CD14-positive monocyte (primary cell): Measurements from ENCODE around the gene TFAP2E. TPM values are rescaled to one million over a fixed set of nuclear protein-coding genes. Genes with fewer than 3 reads are reported as not detected.

Source experiments
- DNase-seq, 3 donors: peaks; one replicate each; pipeline ENCODE4 v3.0.0-alpha.2; 2011 to 2022
- H2AFZ ChIP-seq: 2 replicates; pipeline ENCODE4 v1.6.0; 2012; ENCODE audit warnings: mild to moderate bottlenecking, low read depth, low read length, inconsistent platforms; ENCODE audit not compliant: insufficient read depth, poor library complexity, severe bottlenecking
- H3K27ac ChIP-seq, 2 donors: 1 replicate in 1 of 2; 2 replicates in 1 of 2; pipeline ENCODE4 v1.5.1; 2012 to 2013; ENCODE audit warnings: low read length in 2 of 2, control low read depth in 1 of 2, inconsistent platforms in 1 of 2, low read depth in 1 of 2, mild to moderate bottlenecking in 1 of 2
- H3K27me3 ChIP-seq, 2 donors: one replicate each; pipeline versions ENCODE4 v1.6.0 to v1.6.1; 2011 to 2013; ENCODE audit warnings: low read length in 2 of 2; ENCODE audit not compliant: control insufficient read depth in 2 of 2, insufficient read depth in 2 of 2
- H3K36me3 ChIP-seq, 2 donors: replicated peaks in 1 of 2; 1 replicate in 1 of 2; 2 replicates in 1 of 2; pipeline versions ENCODE4 v1.5.1 to v1.6.1; 2012 to 2013; ENCODE audit warnings: low read length in 2 of 2, control low read depth in 1 of 2, inconsistent platforms in 1 of 2, mild to moderate bottlenecking in 1 of 2; ENCODE audit not compliant: insufficient read depth in 2 of 2, control insufficient read depth in 1 of 2
- H3K4me1 ChIP-seq, 2 donors: 1 replicate in 1 of 2; 2 replicates in 1 of 2; pipeline versions ENCODE4 v1.5.1 to v1.6.1; 2012 to 2013; ENCODE audit warnings: low read length in 2 of 2, control low read depth in 1 of 2, inconsistent platforms in 1 of 2, mild to moderate bottlenecking in 1 of 2, moderate library complexity in 1 of 2; ENCODE audit not compliant: insufficient read depth in 2 of 2, control insufficient read depth in 1 of 2
- H3K4me2 ChIP-seq: replicated peaks from 2 replicates; pipeline ENCODE3; 2012; ENCODE audit warnings: low read length, moderate library complexity, mild to moderate bottlenecking; ENCODE audit not compliant: poor library complexity, severe bottlenecking; ENCODE audit errors: extremely low read depth
- H3K4me3 ChIP-seq, 3 experiments: fragments of 200-600 bp in 1 of 3; sonication (generic) in 1 of 3; replicated peaks in 1 of 3; 1 replicate in 2 of 3; 2 replicates in 1 of 3; pipeline ENCODE4 v1.5.1; 2011 to 2013; ENCODE audit warnings: low read length in 3 of 3, mild to moderate bottlenecking in 3 of 3, control low read depth in 2 of 3, low read depth in 2 of 3, inconsistent platforms in 1 of 3, moderate library complexity in 1 of 3
- H3K79me2 ChIP-seq: 2 replicates; pipeline ENCODE4 v1.6.0; 2012; ENCODE audit warnings: mild to moderate bottlenecking, control low read depth, inconsistent platforms, low read length, moderate library complexity; ENCODE audit not compliant: insufficient read depth
- H3K9ac ChIP-seq: 2 replicates; pipeline ENCODE4 v1.6.0; 2017; ENCODE audit warnings: low read length, mild to moderate bottlenecking; ENCODE audit not compliant: insufficient read depth, poor library complexity, severe bottlenecking
- H3K9me3 ChIP-seq, 2 donors: replicated peaks in 1 of 2; 1 replicate in 1 of 2; 2 replicates in 1 of 2; pipeline versions ENCODE4 v1.5.1 to v1.6.1; 2012 to 2013; ENCODE audit warnings: low read length in 2 of 2, control low read depth in 1 of 2; ENCODE audit not compliant: control insufficient read depth in 1 of 2, insufficient read depth in 1 of 2
- H4K20me1 ChIP-seq: 2 replicates; pipeline ENCODE4 v1.6.0; 2012; ENCODE audit warnings: mild to moderate bottlenecking, low read length, control low read depth, moderate library complexity; ENCODE audit not compliant: insufficient read depth
- H3K27ac Mint-ChIP-seq, 7 donors: one replicate each; pipeline ENCODE4 v1.8.0; 2020; ENCODE audit warnings: mild to moderate bottlenecking in 7 of 7, mixed read lengths in 7 of 7, moderate library complexity in 6 of 7, inconsistent platforms in 2 of 7
- H3K27me3 Mint-ChIP-seq, 3 donors: one replicate each; pipeline ENCODE4 v1.8.0; 2021 to 2022; ENCODE audit warnings: low read depth in 3 of 3, mild to moderate bottlenecking in 3 of 3, mixed read lengths in 3 of 3, moderate library complexity in 3 of 3, inconsistent platforms in 1 of 3
- H3K36me3 Mint-ChIP-seq, 2 donors: one replicate each; pipeline ENCODE4 v1.8.0; 2020; ENCODE audit warnings: mixed read lengths in 2 of 2, inconsistent platforms in 1 of 2, mild to moderate bottlenecking in 1 of 2
- H3K4me1 Mint-ChIP-seq: one replicate; pipeline ENCODE4 v1.8.0; 2020; ENCODE audit warnings: mild to moderate bottlenecking, mixed read lengths
- H3K4me3 Mint-ChIP-seq, 2 donors: one replicate each; pipeline ENCODE4 v1.8.0; 2020; ENCODE audit warnings: mild to moderate bottlenecking in 2 of 2, mixed read lengths in 2 of 2, moderate library complexity in 1 of 2
- H3K9me3 Mint-ChIP-seq, 7 donors: one replicate each; pipeline ENCODE4 v1.8.0; 2020 to 2022; ENCODE audit warnings: mixed read lengths in 7 of 7, mild to moderate bottlenecking in 6 of 7, moderate library complexity in 6 of 7, inconsistent platforms in 2 of 7
- WGBS: methylation state at CpG from one replicate; pipeline ENCODE4 v1.1.5; 2013; ENCODE audit warnings: missing lambda C conversion rate; ENCODE audit not compliant: insufficient coverage; 5-methylcytosine and 5-hydroxymethylcytosine counted together
- intact Hi-C, 2 donors: fragments of 100-400 bp; cut with micrococcal nuclease; formaldehyde crosslinking; loops; one replicate each; pipeline versions ENCODE4 v1.15.0 to v1.15.1; 2023
- polyA plus RNA-seq, 3 donors: library from polyadenylated mRNA; depleted of rRNA in 1 of 3; unstranded in 2 of 3; stranded (reverse) in 1 of 3; fragments of 300-500 nt in 2 of 3; fragments of >200 nt in 1 of 3; fragmentation: Illumina TruSeq in 2 of 3; gene quantifications; 1 replicate in 2 of 3; 2 replicates in 1 of 3; pipeline ENCODE4 v1.2.3, GENCODE V29; 2012 to 2021
- TF ChIP-seq, protein P1 (sequence below): fragments of 200-600 bp; IDR thresholded peaks from one replicate; pipeline ENCODE4 v1.8.0; 2022; ENCODE audit warnings: antibody characterized with exemption, mild to moderate bottlenecking

Gene TFAP2E
- polyA plus RNA-seq, 3 donors: 0.77 to 4.5 (median 1.5) TPM

DNA sequence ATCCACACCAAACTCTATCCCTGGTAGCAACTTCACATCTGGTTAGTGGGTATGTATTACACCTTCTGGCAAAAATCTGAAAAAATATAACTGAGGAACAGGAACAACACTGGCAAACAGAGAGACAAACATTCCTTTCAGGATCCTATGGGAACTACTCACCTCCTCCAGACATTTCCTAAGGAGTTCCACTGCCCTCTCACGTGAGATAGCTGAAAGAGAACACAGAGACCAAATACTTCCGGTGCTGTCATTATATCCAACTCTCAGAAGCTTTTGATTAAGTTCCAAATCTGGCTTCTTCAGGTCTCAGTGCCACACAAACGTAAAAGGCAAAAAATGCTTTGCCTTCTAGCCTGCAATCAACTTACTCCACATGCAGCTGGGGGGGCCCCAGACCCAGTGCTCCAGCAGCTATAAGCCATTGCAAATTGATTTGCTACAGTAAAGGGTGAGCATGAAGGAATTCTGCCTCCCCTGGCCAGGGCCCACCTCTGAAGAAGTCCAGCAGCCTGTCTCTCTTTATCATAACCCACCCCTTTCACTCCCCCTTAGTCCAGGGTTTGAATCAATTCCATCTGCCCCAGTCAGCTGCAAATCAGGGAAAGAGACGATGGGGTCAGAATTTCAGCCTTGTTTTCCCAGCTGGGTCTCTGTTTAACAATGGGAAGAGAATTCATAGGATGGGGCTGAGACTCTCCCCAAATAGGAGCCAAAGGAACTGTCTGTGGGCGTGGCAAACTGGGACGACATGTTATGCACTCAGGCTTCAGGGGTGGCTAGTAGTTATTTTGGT is 32.2 kb downstream of the TFAP2E start:
- Histone ChIP-seq H3K27me3 (no peaks in the 10 kb centered on the region), H3K27ac (no peak overlapping the region), H2AFZ (no peak overlapping the region), H3K36me3 (peaks cover 65 to 99% of the 10 kb centered on the region in 2 donors), H3K9ac (no peak overlapping the region), H3K4me1 (no peaks in the 10 kb centered on the region), H3K9me3 (no peaks in the 10 kb centered on the region), H3K79me2 (no peaks in the 10 kb centered on the region), H3K4me3 (no peak overlapping the region), H3K4me2 (no peak overlapping the region), H4K20me1 (peaks cover 20% of the 10 kb centered on the region)
- Mint-ChIP-seq H3K4me3 (no peak overlapping the region), H3K36me3 (peaks cover 72 to 87% of the 10 kb centered on the region in 2 donors), H3K27ac (no peak overlapping the region), H3K4me1 (no peaks in the 10 kb centered on the region), H3K9me3 (no peaks in the 10 kb centered on the region), H3K27me3 (no peaks in the 10 kb centered on the region)
- 98% methylated on average over 4 of the region's 6 CpGs for whole genome bisulfite sequencing
- no peak for DNase-seq
- intact Hi-C loops: no loop called here
- TF ChIP-seq, protein P1, sequence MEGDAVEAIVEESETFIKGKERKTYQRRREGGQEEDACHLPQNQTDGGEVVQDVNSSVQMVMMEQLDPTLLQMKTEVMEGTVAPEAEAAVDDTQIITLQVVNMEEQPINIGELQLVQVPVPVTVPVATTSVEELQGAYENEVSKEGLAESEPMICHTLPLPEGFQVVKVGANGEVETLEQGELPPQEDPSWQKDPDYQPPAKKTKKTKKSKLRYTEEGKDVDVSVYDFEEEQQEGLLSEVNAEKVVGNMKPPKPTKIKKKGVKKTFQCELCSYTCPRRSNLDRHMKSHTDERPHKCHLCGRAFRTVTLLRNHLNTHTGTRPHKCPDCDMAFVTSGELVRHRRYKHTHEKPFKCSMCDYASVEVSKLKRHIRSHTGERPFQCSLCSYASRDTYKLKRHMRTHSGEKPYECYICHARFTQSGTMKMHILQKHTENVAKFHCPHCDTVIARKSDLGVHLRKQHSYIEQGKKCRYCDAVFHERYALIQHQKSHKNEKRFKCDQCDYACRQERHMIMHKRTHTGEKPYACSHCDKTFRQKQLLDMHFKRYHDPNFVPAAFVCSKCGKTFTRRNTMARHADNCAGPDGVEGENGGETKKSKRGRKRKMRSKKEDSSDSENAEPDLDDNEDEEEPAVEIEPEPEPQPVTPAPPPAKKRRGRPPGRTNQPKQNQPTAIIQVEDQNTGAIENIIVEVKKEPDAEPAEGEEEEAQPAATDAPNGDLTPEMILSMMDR: no peak

DNA sequence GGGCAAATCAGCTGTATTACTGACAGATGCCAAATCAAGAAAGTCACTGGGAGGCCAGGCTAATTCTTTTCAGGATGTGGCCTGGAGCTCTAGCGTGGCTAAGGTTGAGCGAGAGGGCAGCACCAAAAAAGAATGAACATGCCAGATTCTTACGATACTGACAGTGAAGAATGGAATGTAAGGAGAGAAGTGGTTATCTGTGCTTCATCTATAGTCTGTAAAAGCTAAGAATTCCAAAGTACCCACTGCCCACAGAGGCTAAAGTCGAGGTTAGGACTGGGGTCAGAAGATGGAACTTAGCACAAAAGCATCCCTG is 32.7 kb downstream of the TFAP2E start:
- H3K27ac Mint-ChIP-seq: peak overlapping the region in 1 of 7 donors; percentile 10

More for the DNA sequence above, 32.7 kb downstream of the TFAP2E start:
- no peaks in the 10 kb centered on the region for H3K4me1 Mint-ChIP-seq
- intact Hi-C loops: no loop called here
- H3K9me3 ChIP-seq: no peaks in the 10 kb centered on the region
- no CpG with 5 or more reads among the region's 4 CpGs for WGBS
- H3K36me3 ChIP-seq: peaks cover 66 to 99% of the 10 kb centered on the region in 2 donors
- no peaks in the 10 kb centered on the region for H3K27me3 Mint-ChIP-seq
- H4K20me1 ChIP-seq: peaks cover 20% of the 10 kb centered on the region
- H3K4me3 Mint-ChIP-seq: no peak overlapping the region
- H2AFZ ChIP-seq: no peak overlapping the region
- no peaks in the 10 kb centered on the region for H3K27me3 ChIP-seq
- DNase-seq: no peak
- no peaks in the 10 kb centered on the region for H3K4me1 ChIP-seq
- H3K36me3 Mint-ChIP-seq: peaks cover 72 to 88% of the 10 kb centered on the region in 2 donors
- no peaks in the 10 kb centered on the region for H3K9me3 Mint-ChIP-seq
- H3K4me2 ChIP-seq: no peak overlapping the region
- TF ChIP-seq, protein P1: no peak
- H3K27ac ChIP-seq: no peak overlapping the region
- H3K9ac ChIP-seq: no peak overlapping the region
- no peaks in the 10 kb centered on the region for H3K79me2 ChIP-seq
- no peak overlapping the region for H3K4me3 ChIP-seq
